GM19455 (cell line): ENCODE data around the gene C15orf62.

ENCODE experiments used
- ATAC-seq: cut with Tn5 transposase; IDR thresholded peaks from one replicate; pipeline ENCODE4 v1.9.1; 2021; ENCODE audit not compliant: unreplicated experiment

Gene C15orf62, protein sequence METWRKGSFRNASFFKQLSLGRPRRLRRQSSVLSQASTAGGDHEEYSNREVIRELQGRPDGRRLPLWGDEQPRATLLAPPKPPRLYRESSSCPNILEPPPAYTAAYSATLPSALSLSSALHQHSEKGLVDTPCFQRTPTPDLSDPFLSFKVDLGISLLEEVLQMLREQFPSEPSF

DNA sequence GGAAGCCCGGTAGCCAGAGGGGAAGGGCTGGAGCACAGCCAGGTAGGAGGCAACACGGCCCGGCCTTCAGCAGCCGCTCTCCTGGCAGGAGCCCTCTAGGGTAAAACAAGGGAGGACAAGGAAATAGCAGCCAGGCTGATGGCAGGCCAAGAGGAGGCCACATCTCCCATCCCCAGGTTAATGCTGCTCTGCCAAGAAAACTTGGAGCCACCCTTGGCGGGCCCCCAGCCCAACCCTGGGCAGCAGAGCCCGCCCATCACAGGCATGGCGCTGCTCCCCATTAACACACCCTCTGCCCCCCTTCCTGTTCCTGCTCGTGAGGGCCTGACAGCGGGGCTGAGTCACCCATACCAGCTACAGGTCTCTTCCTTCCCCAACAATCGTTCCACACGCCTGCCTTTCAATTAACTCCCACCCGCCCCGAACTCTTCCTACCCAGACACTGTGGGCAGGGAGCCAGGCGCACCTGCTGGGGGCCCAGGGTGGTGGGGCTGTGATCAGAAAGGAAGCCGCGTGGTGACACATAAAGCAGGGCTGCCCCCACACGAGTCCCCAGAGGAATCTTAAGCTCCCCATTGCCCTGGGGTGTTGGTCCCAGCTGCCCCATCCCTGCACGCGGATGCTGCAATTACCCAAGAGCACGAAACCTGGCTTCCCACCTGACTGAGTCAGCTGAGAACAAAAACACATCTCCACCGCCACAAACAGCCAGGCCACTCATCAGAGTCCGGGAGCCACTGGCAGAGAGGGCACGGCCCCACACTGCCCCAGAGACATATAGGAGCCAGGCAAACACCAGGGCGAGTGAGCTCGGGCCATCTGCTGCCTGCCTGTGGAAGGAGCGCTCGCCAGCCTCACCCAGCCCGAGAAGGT is at the start of gene C15orf62:
C15orf62 (plus strand) TSS at position 707 of the 873 bp plus-strand sequence. CDS start 516 bp downstream, outside the sequence.
- no peak for ATAC-seq

DNA sequence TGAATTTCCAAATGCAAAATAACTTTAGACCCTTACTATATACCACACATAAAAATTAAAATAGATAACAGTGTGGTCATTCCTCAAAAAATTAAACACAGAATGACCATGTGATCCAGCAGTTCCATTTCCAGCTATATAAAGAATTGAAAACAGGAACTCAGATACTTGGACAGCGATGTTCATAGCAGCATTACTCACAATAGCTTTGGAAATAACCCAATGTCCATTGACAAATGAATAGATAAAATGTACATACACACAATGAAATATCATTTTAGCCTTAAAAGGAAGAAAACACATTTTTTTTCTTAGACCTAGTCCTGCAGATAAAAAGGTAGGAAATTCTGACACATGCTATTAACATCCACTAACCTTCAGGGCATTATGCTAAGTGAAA is 48.1 kb upstream of the C15orf62 start:
- ATAC-seq, result no peak

DNA sequence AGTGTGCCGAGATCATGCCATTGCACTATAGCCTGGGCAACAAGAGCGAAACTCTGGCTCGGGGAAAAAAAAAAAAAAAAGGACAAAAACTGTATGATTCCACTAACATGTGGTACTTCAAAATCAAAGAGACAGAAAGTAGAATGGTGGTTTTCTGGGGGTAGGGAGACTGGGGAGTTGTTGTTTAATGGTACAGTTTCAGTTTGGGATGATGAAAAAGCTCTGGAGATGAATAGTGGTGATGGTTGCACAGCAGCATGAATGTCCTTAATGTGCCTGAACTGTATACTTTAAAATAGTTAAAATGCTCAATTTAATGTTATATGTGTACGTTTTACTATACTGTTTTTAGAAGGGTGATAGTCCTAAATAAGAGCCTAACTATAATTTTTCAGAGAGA is 47.4 kb upstream of the C15orf62 start:
- no peak for ATAC-seq

DNA sequence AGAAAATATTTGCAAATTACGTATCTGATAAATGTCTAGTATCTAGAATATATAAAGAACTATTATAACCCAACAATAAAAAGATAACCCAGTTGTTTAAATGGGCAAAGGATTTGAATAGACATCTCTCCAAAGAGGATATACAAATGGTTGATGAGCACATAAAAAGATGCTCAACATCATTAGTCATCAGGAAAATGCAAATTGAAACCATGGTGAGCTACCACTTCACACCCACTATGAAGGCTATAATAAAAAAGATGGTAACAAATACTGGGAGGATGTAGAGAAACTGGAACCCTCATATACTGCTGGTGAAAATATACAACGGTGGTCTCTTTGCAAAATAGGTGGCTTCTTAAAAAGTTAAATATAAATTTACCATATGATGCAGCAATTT is 46.8 kb upstream of the C15orf62 start:
- no peak for ATAC-seq

DNA sequence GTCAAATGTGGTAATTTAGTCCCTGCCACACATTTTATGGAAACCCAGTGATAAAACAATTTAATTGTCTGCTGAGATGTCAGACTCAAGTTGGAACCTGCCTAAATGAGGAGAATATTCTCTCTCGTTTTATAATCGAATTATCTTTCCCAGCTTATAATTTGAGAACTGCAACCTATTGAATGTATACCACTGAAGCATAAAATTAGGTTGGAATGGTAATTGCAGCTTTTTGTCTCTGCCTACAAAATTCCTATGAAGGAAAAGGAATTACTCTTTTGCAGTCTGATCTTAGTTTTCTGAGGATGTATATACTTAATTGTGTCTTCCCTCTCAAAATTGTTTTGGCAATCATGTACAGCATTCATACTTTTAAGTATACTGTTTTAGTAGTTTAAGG is 45.9 kb upstream of the C15orf62 start:
- no peak for ATAC-seq

DNA sequence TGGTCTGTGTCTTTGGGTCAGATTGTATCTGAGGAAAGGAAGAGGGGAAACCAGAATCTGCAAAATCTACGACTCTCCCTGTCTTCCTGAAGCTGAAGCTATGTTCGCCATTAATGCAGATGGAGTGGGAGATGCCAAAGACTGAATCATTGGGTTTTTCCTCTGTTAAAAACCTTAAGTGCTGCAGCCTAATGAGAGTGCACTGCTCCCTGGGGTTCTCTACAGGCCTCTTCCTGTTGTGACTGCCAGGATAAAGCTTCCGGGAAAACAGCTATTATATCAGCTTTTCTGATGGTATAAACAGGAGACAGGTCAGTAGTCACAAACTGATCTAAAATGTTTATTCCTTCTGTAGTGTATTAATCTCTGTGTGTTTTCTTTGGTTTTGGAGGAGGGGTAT is 38.7 kb upstream of the C15orf62 start:
- no peak for ATAC-seq

DNA sequence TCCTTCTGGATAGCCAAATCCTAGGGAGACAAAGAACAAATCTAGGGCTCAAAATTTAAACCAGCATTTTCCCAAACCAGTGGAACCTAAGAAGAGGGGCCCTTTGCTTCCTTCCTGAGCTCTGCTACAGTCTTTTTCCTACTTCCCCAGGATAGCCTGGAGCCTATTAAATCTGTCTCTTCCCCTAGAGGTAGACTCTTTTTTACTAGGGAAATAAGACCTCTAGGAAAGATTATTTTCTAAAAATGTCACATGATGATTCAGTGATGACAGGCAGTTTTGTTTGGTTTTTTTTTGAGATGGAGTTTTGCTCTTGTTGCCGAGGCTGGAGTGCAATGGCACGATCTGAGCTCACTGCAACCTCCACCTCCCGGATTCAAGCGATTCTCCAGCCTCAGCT is 33.2 kb upstream of the C15orf62 start:
- ATAC-seq, result no peak

DNA sequence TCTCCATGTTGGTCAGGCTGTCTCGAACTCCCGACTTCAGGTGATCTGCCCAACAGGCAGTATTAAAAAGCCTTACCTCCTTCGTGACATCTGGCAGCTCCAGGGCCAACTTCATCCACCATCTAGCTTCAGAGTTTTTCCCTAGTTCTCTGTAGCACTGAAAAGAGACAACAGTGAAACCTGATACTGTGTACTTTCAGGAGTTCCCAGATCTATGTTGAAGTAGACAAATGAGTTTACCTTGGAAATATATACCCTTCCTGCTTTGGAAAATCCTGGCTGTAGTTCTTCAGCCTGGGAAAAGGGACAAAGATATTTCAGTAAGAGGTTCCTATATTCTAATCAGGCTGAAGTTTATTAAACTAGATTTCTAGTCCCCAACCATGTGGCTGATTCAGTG is 32.7 kb upstream of the C15orf62 start:
- no peak for ATAC-seq

DNA sequence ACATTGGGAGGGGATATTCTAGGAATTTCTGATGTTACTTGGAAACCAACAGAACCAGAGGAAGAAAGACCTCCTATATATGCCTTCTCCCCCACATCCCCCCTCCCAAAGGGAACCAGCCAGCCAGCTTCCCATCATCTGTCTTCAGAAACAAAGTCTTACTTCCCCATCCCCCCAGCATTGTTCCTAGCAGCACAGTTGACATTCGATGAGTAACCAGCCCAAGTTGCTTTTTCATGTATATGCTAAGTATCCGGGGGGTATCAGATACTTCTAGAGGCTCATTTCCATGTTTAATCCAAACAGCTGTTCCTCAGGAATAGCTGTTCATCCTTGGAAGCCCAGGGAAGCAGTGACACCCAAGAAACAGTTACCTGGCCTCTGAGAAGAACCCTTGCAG is 30.7 kb upstream of the C15orf62 start:
- no peak for ATAC-seq

DNA sequence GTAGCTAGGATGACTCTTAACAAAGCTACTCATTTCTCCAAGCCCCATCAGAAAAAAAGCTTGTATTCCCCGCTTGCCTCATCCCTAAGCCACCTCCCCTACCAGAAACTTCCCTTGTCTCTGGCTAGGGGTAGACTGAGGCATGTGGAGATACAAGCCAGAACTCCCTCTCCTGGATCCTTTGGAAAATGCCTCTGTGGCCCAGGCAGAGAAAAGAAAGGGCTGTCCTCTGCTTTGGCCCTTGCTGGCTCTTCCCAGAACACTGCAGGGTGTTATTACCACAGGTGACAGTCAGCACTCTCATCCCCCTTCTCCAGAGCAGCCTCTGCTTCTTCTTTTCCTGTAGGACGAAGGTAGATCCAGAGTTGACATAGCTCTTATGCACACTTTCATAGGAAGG is 29.9 kb upstream of the C15orf62 start:
- no peak for ATAC-seq

DNA sequence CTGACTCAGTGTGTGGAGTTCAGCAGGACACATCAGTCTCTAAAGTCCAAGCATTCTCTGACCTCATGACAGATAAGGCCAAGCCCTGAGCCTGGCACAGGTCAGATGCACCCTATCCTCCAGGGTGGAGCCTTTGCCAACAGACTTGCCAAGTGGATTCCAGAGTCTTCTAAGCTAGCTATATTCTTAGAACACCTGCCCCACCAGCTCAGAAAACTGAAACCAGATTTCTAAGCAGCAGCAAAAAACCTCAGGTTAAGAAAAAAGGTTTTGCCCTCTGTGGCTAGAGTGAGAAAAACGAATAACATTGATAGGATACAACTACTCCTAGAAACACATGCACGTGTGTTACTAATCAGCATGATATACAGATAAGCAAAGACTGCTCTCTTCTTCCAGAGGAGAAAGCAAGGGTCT is 26.3 kb upstream of the C15orf62 start:
- ATAC-seq, result no peak

DNA sequence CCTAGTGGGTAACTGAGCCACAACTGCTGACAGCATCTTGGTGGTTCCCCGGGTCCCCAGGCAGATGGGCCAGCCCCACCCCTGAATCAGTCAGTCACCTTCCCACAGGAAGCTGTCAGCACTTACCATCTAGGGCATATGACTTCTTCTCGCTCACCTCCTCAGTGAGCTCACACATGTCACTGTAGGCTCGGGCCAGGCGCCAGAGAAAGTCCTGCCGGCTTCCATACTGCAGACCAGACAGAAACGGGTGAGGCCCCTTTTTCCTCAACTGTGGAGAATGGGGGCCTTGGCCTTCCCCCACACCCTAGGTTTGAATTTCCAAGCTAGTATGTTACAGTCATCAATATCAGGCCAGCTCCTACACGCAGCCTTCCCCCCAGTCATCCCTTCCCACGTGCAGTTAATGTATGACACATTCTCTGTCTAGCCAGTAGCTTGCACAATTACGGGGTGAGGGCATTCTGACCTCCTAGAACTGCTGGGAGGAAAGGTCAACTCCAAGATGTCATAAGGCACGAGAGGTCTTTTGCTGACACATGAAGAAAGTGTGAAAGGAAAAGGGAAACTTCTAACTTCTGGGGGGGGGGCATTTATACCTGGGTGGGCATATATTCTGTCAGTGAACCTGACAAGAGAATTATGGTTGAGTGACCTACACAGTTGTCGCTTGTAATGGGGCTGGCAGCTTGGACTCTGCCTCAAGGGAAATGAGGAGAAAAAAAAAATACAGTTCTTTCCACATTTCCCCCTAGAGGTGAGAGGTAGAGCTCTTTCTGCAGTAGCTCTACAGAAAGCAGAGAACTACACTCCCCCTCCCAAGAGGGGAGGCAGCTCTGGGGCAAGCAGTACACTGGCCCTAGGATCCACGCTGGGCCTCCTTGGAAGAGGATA is 25.6 kb upstream of the C15orf62 start:
- no peak for ATAC-seq

DNA sequence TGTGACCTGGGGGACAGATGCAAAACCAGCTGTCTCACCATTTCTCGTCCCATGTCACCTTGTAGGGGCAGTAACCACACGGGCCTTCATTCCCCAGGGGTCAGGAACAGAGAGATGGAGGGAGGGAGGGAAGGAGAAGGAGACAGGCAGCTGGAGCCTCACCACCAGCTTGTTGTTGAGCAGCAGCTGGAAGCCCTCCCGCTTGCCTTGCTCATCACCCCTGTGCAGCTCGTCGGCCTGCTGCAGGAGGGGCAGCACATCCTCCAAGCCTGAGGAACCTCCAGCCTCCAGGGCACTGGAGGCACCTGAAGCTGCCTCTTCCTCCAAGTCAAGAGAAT is 25.0 kb upstream of the C15orf62 start:
- ATAC-seq, result no peak

DNA sequence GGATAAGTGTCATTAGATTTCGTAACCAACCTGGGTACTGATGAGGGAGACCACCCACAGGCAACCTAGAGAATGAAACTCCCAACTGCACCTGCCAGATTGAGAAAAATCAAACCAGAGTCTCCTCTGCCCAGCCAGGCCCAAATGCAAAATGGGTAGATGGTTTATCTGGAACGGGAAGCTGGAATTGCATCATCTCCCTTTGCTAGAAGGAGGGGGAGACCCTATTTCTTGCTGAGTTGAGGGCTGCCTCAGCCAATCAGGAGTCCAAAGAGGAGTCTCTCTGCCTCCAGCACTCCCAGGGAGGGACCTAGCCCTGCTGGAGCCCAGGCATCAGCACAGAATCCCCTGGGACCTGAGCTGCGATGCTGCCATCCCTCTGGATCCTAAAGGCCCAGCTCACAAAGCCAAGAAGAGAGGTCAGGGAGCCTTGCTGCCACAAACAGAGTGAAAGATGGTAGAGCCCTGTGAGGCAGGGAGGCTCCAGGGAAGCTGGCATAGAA is 22.8 kb upstream of the C15orf62 start:
- ATAC-seq, result no peak

DNA sequence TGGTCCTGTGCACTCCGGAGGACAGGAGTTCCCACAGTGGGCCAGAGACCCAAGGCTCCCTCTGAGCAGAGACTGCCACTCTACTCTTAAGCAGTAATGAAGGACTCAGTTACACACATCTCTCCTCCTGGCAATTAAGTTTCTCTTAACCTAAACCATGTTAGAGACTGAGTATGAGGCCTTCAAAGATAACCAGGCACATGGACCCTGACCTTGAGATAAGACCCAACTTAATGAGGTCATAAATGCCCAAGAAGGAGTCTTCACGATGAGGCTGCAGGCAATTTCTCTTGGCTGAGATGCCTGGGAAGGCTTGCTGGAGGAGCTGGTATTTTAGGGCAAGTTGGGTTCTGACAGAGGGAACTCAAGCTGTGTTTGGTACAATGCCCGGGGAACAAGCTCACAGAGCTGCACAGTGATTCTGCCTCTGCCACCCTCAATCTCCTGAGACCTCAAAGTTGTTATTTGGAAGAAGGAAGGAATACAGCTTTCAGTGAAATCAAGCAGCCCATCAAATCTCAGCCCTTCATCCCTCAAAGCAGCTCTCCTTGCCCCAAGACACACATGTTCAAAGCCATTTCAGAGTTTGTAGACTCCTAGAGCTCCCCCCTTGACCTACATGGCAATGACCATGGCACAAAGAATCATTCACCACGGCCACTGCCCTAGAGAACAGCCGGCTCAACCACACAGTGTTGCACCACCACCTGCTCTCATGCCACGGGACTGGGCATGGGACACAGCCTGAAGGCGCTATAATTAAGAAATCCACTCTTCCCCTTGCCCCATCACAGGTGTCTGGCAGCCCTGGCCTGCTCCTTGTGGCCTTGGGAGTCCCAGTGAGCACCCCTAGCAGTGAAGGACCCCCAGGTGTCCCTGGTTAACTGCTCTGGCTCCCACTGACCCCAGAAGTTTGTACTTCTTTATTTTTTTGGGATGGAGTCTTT is 21.8 kb upstream of the C15orf62 start:
- ATAC-seq, result no peak

DNA sequence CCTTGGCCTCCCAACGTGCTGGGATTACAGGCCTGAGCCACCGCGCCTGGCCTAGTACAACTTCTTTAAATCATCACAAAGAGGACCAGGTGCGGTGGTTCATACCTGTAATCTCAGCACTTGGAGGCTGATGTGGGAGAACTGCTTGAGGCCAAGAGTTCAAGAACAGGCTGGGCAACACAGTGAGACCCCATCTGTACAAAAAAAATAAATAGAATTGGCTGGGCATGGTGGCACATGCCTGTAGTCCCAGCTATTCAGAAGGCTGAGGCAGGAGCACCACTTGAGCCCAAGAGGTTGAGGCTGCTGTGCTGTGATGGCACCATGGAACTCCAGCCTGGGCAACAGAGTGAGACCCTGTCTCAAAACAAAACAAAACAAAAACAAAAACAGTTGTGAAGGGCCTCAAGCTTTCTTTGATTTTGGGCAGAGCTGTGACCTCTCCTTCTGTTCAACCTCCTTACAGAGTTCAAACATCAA is 20.6 kb upstream of the C15orf62 start:
- no peak for ATAC-seq

DNA sequence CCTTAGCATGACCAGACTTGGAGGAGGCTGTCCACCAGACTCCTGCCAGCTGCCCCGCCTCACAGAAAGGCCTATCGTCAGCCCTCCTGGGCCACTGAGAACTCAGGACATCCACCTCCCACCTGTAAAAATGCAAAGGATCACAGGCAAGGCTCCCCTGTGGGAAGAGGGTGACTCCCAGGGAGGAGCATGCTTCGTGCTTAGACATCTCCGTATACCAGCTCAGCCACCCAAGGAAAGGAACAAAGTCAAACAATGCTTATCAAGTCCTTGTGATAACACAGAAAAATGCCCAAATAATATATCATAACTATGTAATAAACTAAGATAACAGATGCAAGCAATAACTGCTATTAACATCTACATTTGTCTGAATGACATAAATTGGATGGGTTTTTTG is 18.9 kb upstream of the C15orf62 start:
- no peak for ATAC-seq

DNA sequence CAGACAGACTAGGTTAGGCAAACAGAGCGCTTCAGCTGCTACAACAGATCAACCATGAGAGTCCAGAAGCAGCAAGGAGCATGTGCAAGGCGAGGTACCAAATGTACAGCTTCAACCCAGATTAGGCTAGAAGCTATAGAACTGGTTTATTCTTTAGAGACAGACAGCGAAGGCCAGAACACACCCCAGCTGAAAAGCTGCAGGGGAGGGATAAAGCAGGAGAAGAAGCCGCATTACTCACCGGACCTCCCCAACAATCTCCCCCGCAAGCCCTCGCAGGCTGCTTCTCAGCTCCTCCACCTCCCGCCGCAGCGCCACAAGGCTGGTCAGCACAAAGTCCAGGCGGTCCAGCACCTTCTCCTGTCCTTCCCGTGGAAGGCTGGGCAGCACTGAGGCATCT is 18.0 kb upstream of the C15orf62 start:
- no peak for ATAC-seq

DNA sequence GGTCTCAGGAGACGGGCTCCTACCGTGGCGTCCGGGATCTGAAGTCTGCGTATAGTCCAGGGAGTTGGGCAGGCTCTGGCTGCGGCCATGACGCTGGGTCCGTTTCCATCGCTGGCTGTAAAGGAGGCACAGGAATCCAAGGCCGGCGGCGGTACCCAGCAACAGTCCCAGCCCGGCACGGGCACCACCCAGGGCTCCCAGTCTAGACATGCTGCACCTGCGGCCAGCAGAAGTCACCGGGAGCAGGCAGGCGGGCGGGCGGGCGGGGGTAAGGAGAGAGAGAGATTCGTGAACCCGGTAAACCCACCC is 15.3 kb upstream of the C15orf62 start:
- ATAC-seq, result peak; percentile 4
